ENCODE results near the gene PRKAR1B. TPM values are rescaled to one million over a fixed set of nuclear protein-coding genes. Genes with fewer than 3 reads are reported as not detected.

The PRKAR1B gene
- polyA plus RNA-seq, 1 of the 3 experiments (the other 2 are of a cell fraction), result 63.7 TPM

DNA sequence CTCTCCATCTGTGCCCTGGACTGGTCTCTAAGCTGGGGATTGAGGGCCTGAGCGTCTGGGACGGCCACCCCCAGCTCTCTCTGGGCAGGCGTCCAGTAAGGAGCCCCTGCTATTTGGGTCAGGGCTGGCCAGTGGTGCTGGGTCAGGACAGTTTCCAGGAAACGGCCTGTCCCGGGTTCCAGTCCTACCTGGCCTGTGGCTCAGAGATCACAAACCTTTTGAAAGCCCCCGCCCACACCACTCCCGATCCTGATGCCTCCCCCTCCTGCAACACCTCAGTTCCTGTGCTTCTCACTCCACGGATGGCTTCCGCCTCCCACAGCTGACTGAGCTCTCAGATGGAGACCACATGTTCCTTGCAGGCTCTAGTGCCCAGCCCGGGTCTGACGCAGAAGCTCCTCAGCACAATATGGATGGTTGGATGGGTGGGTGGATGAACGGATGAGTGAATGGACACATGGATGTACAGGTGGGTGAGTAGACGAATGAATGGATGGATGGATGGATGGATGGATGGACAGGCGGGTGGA is 115.7 kb downstream of the PRKAR1B start:
- H3K27ac ChIP-seq (ENCODE audit: low read depth in 2 of 2, low read length in 1 of 2), result no peak overlapping the region
- WGBS (ENCODE audit: low lambda C conversion rate), result 91% methylated on average over 14 of the region's 14 CpGs
- ChIA-PET CTCF (interaction anchor here (0.6 kb wide), 1 partner anchor 564 kb away, joined by 3 read pairs; no protein-coding TSS in a partner anchor), POLR2A (no interaction called here)
- no peaks in the 10 kb centered on the region for H4K20me1 ChIP-seq (ENCODE audit: insufficient read depth)
- no peaks in the 10 kb centered on the region for H3K9me3 ChIP-seq
- H3K4me2 ChIP-seq, result no peak overlapping the region
- no peak for DNase-seq
- TF ChIP-seq MEF2A (IDR thresholded peaks at IDR 0.05; ENCODE audit: borderline replicate concordance, low read depth) (no peak), ZBTB33 (IDR thresholded peaks at IDR 0.05; ENCODE audit: borderline replicate concordance, low read depth) (no peak), MAX (IDR thresholded peaks at IDR 0.05; ENCODE audit: low read depth) (no peak), RFX5 (IDR thresholded peaks at IDR 0.05; ENCODE audit: low read length) (no peak), TAF1 (IDR thresholded peaks at IDR 0.05; ENCODE audit: borderline replicate concordance, low read depth, low read length) (no peak), PBX3 (IDR thresholded peaks at IDR 0.05) (no peak), JUND (IDR thresholded peaks at IDR 0.05) (no peak), EP300 (IDR thresholded peaks at IDR 0.05; ENCODE audit: borderline replicate concordance in 1 of 2, low read depth in 1 of 2, low read length in 1 of 2) (no peak)
- H3K9ac ChIP-seq, result no peak overlapping the region
- H3K79me2 ChIP-seq (ENCODE audit: insufficient read depth), result no peaks in the 10 kb centered on the region
- H3F3A ChIP-seq (replicated peaks; ENCODE audit: insufficient read depth), result peaks cover 1% of the 10 kb centered on the region
- H3K9me2 ChIP-seq, result no peaks in the 10 kb centered on the region
- H3K36me3 ChIP-seq (replicated peaks in 1 of 2; ENCODE audit: control insufficient read depth in 1 of 2, insufficient read depth in 2 of 2, low read length in 1 of 2), result no peaks in the 10 kb centered on the region
- no peaks in the 10 kb centered on the region for H3K27me3 ChIP-seq (ENCODE audit: insufficient read depth)
- H2AFZ ChIP-seq (ENCODE audit: low read depth), result no peak overlapping the region
- H3K4me3 ChIP-seq (ENCODE audit: low read depth in 2 of 2, low read length in 1 of 2), result no peak overlapping the region
- no peaks in the 10 kb centered on the region for H3K4me1 ChIP-seq (ENCODE audit: control insufficient read depth in 1 of 2, insufficient read depth in 2 of 2, low read depth in 1 of 2, low read length in 1 of 2)

DNA sequence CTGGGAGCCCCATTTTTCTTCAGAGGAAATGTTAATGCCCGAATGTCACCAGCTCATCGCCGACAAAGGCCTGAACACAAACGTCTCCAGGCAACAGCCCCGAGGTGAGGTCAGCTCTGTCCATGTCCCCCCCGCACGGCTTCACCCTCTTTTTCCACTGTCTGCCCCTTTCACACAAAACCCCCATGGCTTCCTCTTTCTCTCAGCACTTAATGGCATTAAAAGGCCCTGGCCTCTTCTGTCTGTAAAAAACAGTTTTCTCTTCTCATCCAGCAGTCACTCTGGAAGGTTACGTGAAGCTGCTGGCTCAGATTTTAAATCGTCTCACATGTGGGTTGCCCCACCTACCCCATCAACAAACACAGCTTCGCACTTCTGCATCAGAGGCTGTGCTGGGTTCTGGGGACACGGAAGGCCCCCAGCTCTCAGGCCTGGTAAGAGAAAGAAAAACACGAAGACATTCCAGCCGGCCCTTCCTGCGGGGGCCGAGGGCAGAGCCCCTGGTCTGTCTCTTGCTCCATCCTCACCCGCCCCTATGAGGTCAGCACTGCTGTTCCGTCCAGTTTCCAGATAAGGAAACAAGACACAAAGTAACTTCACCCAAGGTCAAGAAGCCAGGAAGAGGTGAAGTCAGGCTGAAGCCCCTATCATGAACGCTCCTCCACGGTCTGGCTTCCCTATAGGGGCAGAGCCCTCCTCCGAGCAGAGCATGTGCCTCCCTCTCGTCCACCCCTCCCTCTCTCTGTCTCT is 116.4 kb downstream of the PRKAR1B start:
- H3K27ac ChIP-seq (ENCODE audit: low read depth in 2 of 2, low read length in 1 of 2), result no peak overlapping the region
- CTCF ChIA-PET, result interaction anchor here (0.6 kb wide), 1 partner anchor 565 kb away, joined by 3 read pairs; no protein-coding TSS in a partner anchor

More for the DNA sequence above, 116.4 kb downstream of the PRKAR1B start:
- no peak overlapping the region for H2AFZ ChIP-seq (ENCODE audit: low read depth)
- H3K9ac ChIP-seq, result no peak overlapping the region
- DNase-seq, result no peak
- no peaks in the 10 kb centered on the region for H3K9me2 ChIP-seq
- H3K4me3 ChIP-seq (ENCODE audit: low read depth in 2 of 2, low read length in 1 of 2), result no peak overlapping the region
- no peak overlapping the region for H3K4me2 ChIP-seq
- TF ChIP-seq FOXJ3 (CRISPR knock-in tag; IDR thresholded peaks at IDR 0.05) (no peak), ZBTB33 (IDR thresholded peaks at IDR 0.05; ENCODE audit: borderline replicate concordance, low read depth) (no peak), MEF2A (IDR thresholded peaks at IDR 0.05; ENCODE audit: borderline replicate concordance, low read depth) (no peak), MAX (IDR thresholded peaks at IDR 0.05; ENCODE audit: low read depth) (no peak), GABPA (IDR thresholded peaks at IDR 0.05; ENCODE audit: low read depth) (no peak), EP300 (IDR thresholded peaks at IDR 0.05; ENCODE audit: borderline replicate concordance in 1 of 2, low read depth in 1 of 2, low read length in 1 of 2) (no peak), SIN3A (IDR thresholded peaks at IDR 0.05; ENCODE audit: borderline replicate concordance, low read depth, low read length) (no peak), FOXM1 (IDR thresholded peaks at IDR 0.05; ENCODE audit: low read depth) (no peak), RAD21 (IDR thresholded peaks at IDR 0.05; ENCODE audit: low read length) (no peak), GATA2 (CRISPR knock-in tag; IDR thresholded peaks at IDR 0.05) (no peak), TEAD4 (IDR thresholded peaks at IDR 0.05; ENCODE audit: borderline replicate concordance, insufficient read depth) (no peak), YY1 (IDR thresholded peaks at IDR 0.05; ENCODE audit: low read depth) (no peak), CHD2 (IDR thresholded peaks at IDR 0.05; ENCODE audit: low read length, partially characterized antibody) (no peak), MXI1 (IDR thresholded peaks at IDR 0.05; ENCODE audit: low read depth, low read length) (no peak), JUND (IDR thresholded peaks at IDR 0.05) (no peak), NRF1 (IDR thresholded peaks at IDR 0.05; ENCODE audit: low read depth, low read length) (no peak)
- H4K20me1 ChIP-seq (ENCODE audit: insufficient read depth), result no peaks in the 10 kb centered on the region
- H3K36me3 ChIP-seq (replicated peaks in 1 of 2; ENCODE audit: control insufficient read depth in 1 of 2, insufficient read depth in 2 of 2, low read length in 1 of 2), result peaks cover 0 to 4% of the 10 kb centered on the region in 2 experiments
- POLR2A ChIA-PET, result no interaction called here
- 94% methylated on average over 21 of the region's 21 CpGs for WGBS (ENCODE audit: low lambda C conversion rate)
- no peaks in the 10 kb centered on the region for H3K27me3 ChIP-seq (ENCODE audit: insufficient read depth)
- no peaks in the 10 kb centered on the region for H3K4me1 ChIP-seq (ENCODE audit: control insufficient read depth in 1 of 2, insufficient read depth in 2 of 2, low read depth in 1 of 2, low read length in 1 of 2)
- no peaks in the 10 kb centered on the region for H3K9me3 ChIP-seq
- no peaks in the 10 kb centered on the region for H3K79me2 ChIP-seq (ENCODE audit: insufficient read depth)
- H3F3A ChIP-seq (replicated peaks; ENCODE audit: insufficient read depth), result peaks cover 8% of the 10 kb centered on the region
